PC-3 (cell line): ENCODE measurements around the gene SMU1. TPM values are rescaled to one million over a fixed set of nuclear protein-coding genes. Genes with fewer than 3 reads are reported as not detected.
A peak's percentile ranks its signal among the peaks of the same experiment; 100 is the strongest.

Source experiments
- ATAC-seq: fragments of 200-7000 bp; cut with Tn5 transposase; 2 replicates; pipeline ENCODE4 v1.9.1; 2020; ENCODE audit warnings: mild to moderate bottlenecking, moderate library complexity
- BruUV-seq: library from RNA; stranded (reverse); fragments of 400-500 nt; replicated peaks from 2 replicates; lab custom pipeline; 2021; lab: Mats Ljungman, UMichigan
- CTCF ChIA-PET: fragments of 300-600 bp; sonication (Branson Sonifier 250); formaldehyde crosslinking; loops from one replicate; lab custom pipeline; 2022; ENCODE audit warnings: antibody characterized with exemption; lab: Charles Lee
- POLR2A ChIA-PET: fragments of 300-600 bp; sonication (Branson Sonifier 250); formaldehyde crosslinking; loops from one replicate; lab custom pipeline; 2022; ENCODE audit warnings: antibody characterized with exemption; ENCODE audit not compliant: unreplicated experiment; lab: Charles Lee
- DNase-seq: peaks from one replicate; pipeline ENCODE4 v3.0.0-alpha.2; 2015
- H2AFZ ChIP-seq: fragments of 300-600 bp; sonication (generic); 2 replicates; pipeline ENCODE4 v1.6.0; 2016; ENCODE audit warnings: antibody characterized with exemption, low read length
- H3F3A ChIP-seq: fragments of 300-600 bp; sonication (generic); one replicate; pipeline ENCODE4 v1.6.0; 2017; ENCODE audit warnings: antibody characterized with exemption, low read length, control low read depth, mild to moderate bottlenecking; ENCODE audit not compliant: unreplicated experiment
- H3K27ac ChIP-seq: fragments of 300-600 bp; sonication (generic); 2 replicates; pipeline ENCODE4 v1.5.1; 2016; ENCODE audit warnings: mild to moderate bottlenecking, low read length
- H3K27me3 ChIP-seq: fragments of 300-600 bp; sonication (generic); 2 replicates; pipeline ENCODE4 v1.6.1; 2016; ENCODE audit warnings: low read length, mixed read lengths
- H3K36me3 ChIP-seq: fragments of 300-600 bp; sonication (generic); 2 replicates; pipeline ENCODE4 v1.6.1; 2016; ENCODE audit warnings: low read depth, mixed run types, low read length, mixed read lengths
- H3K4me1 ChIP-seq: fragments of 300-600 bp; sonication (generic); 2 replicates; pipeline ENCODE4 v1.5.1; 2016; ENCODE audit warnings: low read length; ENCODE audit not compliant: insufficient read depth
- H3K4me2 ChIP-seq: fragments of 300-600 bp; sonication (generic); 2 replicates; pipeline ENCODE4 v1.6.0; 2016; ENCODE audit warnings: low read length
- H3K4me3 ChIP-seq: fragments of 300-600 bp; sonication (generic); 2 replicates; pipeline ENCODE4 v1.5.1; 2016; ENCODE audit warnings: mild to moderate bottlenecking, low read length, mixed read lengths
- H3K79me2 ChIP-seq: fragments of 300-600 bp; sonication (generic); 2 replicates; pipeline ENCODE4 v1.6.1; 2017; ENCODE audit warnings: low read length, mixed read lengths
- H3K9ac ChIP-seq: fragments of 300-600 bp; sonication (generic); 2 replicates; pipeline ENCODE4 v1.6.0; 2016; ENCODE audit warnings: mild to moderate bottlenecking, low read length
- H3K9me2 ChIP-seq: fragments of 300-600 bp; sonication (generic); replicated peaks from 2 replicates; pipeline ENCODE4 v1.6.1; 2016; ENCODE audit warnings: mixed run types, low read length, mixed read lengths
- H3K9me3 ChIP-seq: fragments of 300-600 bp; sonication (generic); 2 replicates; pipeline ENCODE4 v1.6.1; 2016; ENCODE audit warnings: low read length, mixed read lengths
- H4K20me1 ChIP-seq: fragments of 300-600 bp; sonication (generic); 2 replicates; pipeline ENCODE4 v1.6.1; 2016; ENCODE audit warnings: low read length, mixed read lengths
- CTCF ChIP-seq: fragments of 300-600 bp; sonication (generic); conservative IDR thresholded peaks from 2 replicates; pipeline ENCODE4 v1.5.1; 2017; ENCODE audit warnings: antibody characterized with exemption, low read depth, mild to moderate bottlenecking, low read length
- EZH2 ChIP-seq: fragments of 300-600 bp; sonication (generic); IDR thresholded peaks from one replicate; pipeline ENCODE4 v1.6.1; 2017; ENCODE audit warnings: antibody characterized with exemption, mild to moderate bottlenecking, low read length; ENCODE audit not compliant: unreplicated experiment
- EZH2phosphoT487 ChIP-seq: fragments of 300-600 bp; sonication (generic); IDR thresholded peaks from 2 replicates; pipeline ENCODE4 v1.6.1; 2018; ENCODE audit warnings: mild to moderate bottlenecking, antibody characterized with exemption, low read length, borderline replicate concordance
- intact Hi-C: fragments of 100-400 bp; cut with micrococcal nuclease; formaldehyde crosslinking; loops from 2 replicates; pipeline ENCODE4 v1.9.0; 2023
- total RNA-seq: library from RNA; depleted of rRNA; stranded (reverse); fragments of >200 nt; gene quantifications from 2 replicates; pipeline ENCODE4 v1.2.3, GENCODE V29; 2014

Gene SMU1
- total RNA-seq, 1 experiment from 2014 or later = 17.6 TPM

- Histone ChIP-seq H4K20me1 (no peaks in the 10 kb centered on the region), H3K9ac (no peak overlapping the region), H3K4me2 (no peak overlapping the region), H3K4me1 (peaks cover 10% of the 10 kb centered on the region), H3K4me3 (no peak overlapping the region), H3K27ac (no peak overlapping the region), H2AFZ (no peak overlapping the region), H3K9me2 (no peaks in the 10 kb centered on the region), H3K36me3 (no peaks in the 10 kb centered on the region), H3F3A (no peaks in the 10 kb centered on the region), H3K9me3 (no peaks in the 10 kb centered on the region), H3K27me3 (no peaks in the 10 kb centered on the region), H3K79me2 (no peaks in the 10 kb centered on the region)
- TF ChIP-seq EZH2 (no peak), CTCF (no peak), EZH2phosphoT487 (no peak)
- CTCF ChIA-PET = no interaction called here
- no peak for DNase-seq
- POLR2A ChIA-PET = no interaction called here
- BruUV-seq = no TSS peak
- intact Hi-C loops = no loop called here
- ATAC-seq = no peak
Observed at GRCh38 chr9:33082128-33082527, 5.7 kb upstream of the SMU1 start.

- H3K9ac ChIP-seq = peak overlapping the region; percentile 19; the same call in 1 of the 2 replicates
Observed at GRCh38 chr9:33081128-33081851, 4.8 kb upstream of the SMU1 start.

More at GRCh38 chr9:33081128-33081851, 4.8 kb upstream of the SMU1 start:
- H3K36me3 ChIP-seq = no peaks in the 10 kb centered on the region
- BruUV-seq = no TSS peak
- POLR2A ChIA-PET = no interaction called here
- CTCF ChIA-PET = no interaction called here
- no peaks in the 10 kb centered on the region for H3F3A ChIP-seq
- TF ChIP-seq EZH2 = no peak
- TF ChIP-seq EZH2phosphoT487 = no peak
- TF ChIP-seq CTCF = peak; percentile 85
- no peaks in the 10 kb centered on the region for H3K27me3 ChIP-seq
- no peak overlapping the region for H3K27ac ChIP-seq
- peaks cover 3% of the 10 kb centered on the region for H3K79me2 ChIP-seq
- H3K9me2 ChIP-seq = no peaks in the 10 kb centered on the region
- peak overlapping the region; percentile 73 for H2AFZ ChIP-seq
- DNase-seq (peak; percentile 80), ATAC-seq (peak; percentile 69)
- peak overlapping the region; percentile 41; the same call in 1 of the 2 replicates for H3K4me3 ChIP-seq
- H3K4me1 ChIP-seq = peaks cover 10% of the 10 kb centered on the region
- H3K4me2 ChIP-seq = peak overlapping the region; percentile 75
- no peaks in the 10 kb centered on the region for H3K9me3 ChIP-seq
- H4K20me1 ChIP-seq = no peaks in the 10 kb centered on the region
- intact Hi-C loops = loop anchor here (1.0 kb wide), 3 partner anchors 86 to 144 kb away; partner anchors contain the start of gene B4GALT1
